AG20443 (cell line): ENCODE measurements around the gene CMYA5.

Experiments
- DNase-seq: peaks from one replicate; pipeline ENCODE4 v3.0.0; 2012; ENCODE audit warnings: low spot score, mixed read lengths

The CMYA5 gene

GRCh38 chr5:79793722-79794121, 104.1 kb downstream of the CMYA5 start:
- no peak for DNase-seq

GRCh38 chr5:79794347-79794746, 104.7 kb downstream of the CMYA5 start:
- no peak for DNase-seq

GRCh38 chr5:79795764-79796398, 106.2 kb downstream of the CMYA5 start:
- DNase-seq: peak; percentile 60

GRCh38 chr5:79798893-79799590, 109.4 kb downstream of the CMYA5 start:
- no peak for DNase-seq

GRCh38 chr5:79800979-79801827, 111.6 kb downstream of the CMYA5 start:
- DNase-seq: peak; percentile 32

- no peak for DNase-seq
These were observed 112.8 kb downstream of the CMYA5 start for GRCh38 chr5:79802406-79802805.

GRCh38 chr5:79803007-79803406, 113.4 kb downstream of the CMYA5 start:
- no peak for DNase-seq

GRCh38 chr5:79806741-79807140, 117.1 kb downstream of the CMYA5 start:
- DNase-seq: peak; percentile 34

- no peak for DNase-seq
These were observed 120.1 kb downstream of the CMYA5 start for GRCh38 chr5:79809743-79810142.

- DNase-seq: no peak
These were observed 121.4 kb downstream of the CMYA5 start for GRCh38 chr5:79811081-79811480.

- DNase-seq: no peak
These were observed 122.3 kb downstream of the CMYA5 start for GRCh38 chr5:79811904-79812303.

- DNase-seq: no peak
These were observed 125.1 kb downstream of the CMYA5 start for GRCh38 chr5:79814699-79815098.

GRCh38 chr5:79816014-79816413, 126.4 kb downstream of the CMYA5 start:
- DNase-seq: no peak

GRCh38 chr5:79820648-79821047, 131.0 kb downstream of the CMYA5 start:
- no peak for DNase-seq

GRCh38 chr5:79824444-79824843, 134.8 kb downstream of the CMYA5 start:
- no peak for DNase-seq

- DNase-seq: no peak
These were observed 136.2 kb downstream of the CMYA5 start for GRCh38 chr5:79825802-79826201.

GRCh38 chr5:79827159-79827629, 137.6 kb downstream of the CMYA5 start:
- no peak for DNase-seq

GRCh38 chr5:79829260-79829659, 139.6 kb downstream of the CMYA5 start:
- peak; percentile 21 for DNase-seq

GRCh38 chr5:79831381-79832309, 142.0 kb downstream of the CMYA5 start:
- peak; percentile 49 for DNase-seq

GRCh38 chr5:79832911-79833310, 143.3 kb downstream of the CMYA5 start:
- no peak for DNase-seq

GRCh38 chr5:79834098-79834753, 144.6 kb downstream of the CMYA5 start:
- no peak for DNase-seq
